GM12878 (cell line): Measurements from ENCODE around the gene MCF2L2. TPM values are rescaled to one million over a fixed set of nuclear protein-coding genes. Genes with fewer than 3 reads are reported as not detected.

ENCODE experiments used
- ATF7 ChIP-seq: fragments of 450-650 bp; IDR thresholded peaks from 2 replicates; pipeline ENCODE4 v1.6.1; 2016; ENCODE audit warnings: low read depth, mild to moderate bottlenecking
- CBX5 ChIP-seq: sonication (generic); IDR thresholded peaks from 2 replicates; pipeline ENCODE4 v1.6.1; 2016; ENCODE audit warnings: low read depth, moderate library complexity, mild to moderate bottlenecking, inconsistent platforms
- CHD1 ChIP-seq: IDR thresholded peaks from 2 replicates; pipeline ENCODE4 v1.6.1; 2012; ENCODE audit warnings: low read depth, low read length, improper control_type of control experiment
- CUX1 ChIP-seq: IDR thresholded peaks from 2 replicates; pipeline ENCODE4 v1.6.1; 2012; ENCODE audit warnings: improper control_type of control experiment, low read depth, low read length; ENCODE audit not compliant: insufficient replicate concordance
- EP300 ChIP-seq, 2 experiments: fragments of 150-350 bp in 1 of 2; IDR thresholded peaks; 2 replicates each; pipeline ENCODE4 v1.6.1; 2011 to 2012; ENCODE audit warnings: low read depth in 2 of 2, low read length in 2 of 2, borderline replicate concordance in 1 of 2, improper control_type of control experiment in 1 of 2, inconsistent platforms in 1 of 2; ENCODE audit not compliant: control insufficient read depth in 1 of 2
- ETV6 ChIP-seq, 2 experiments: fragments of 450-650 bp in 1 of 2; IDR thresholded peaks in 1 of 2; conservative IDR thresholded peaks in 1 of 2; 2 replicates each; pipeline ENCODE4 v1.6.1; 2014; ENCODE audit warnings: antibody characterized with exemption in 1 of 2, borderline replicate concordance in 1 of 2, low read depth in 1 of 2, mild to moderate bottlenecking in 1 of 2, moderate library complexity in 1 of 2
- FOXK2 ChIP-seq: fragments of 450-650 bp; IDR thresholded peaks from 2 replicates; pipeline ENCODE4 v1.6.1; 2017; ENCODE audit warnings: mild to moderate bottlenecking, moderate library complexity
- HCFC1 ChIP-seq: fragments of 150-350 bp; IDR thresholded peaks from 2 replicates; pipeline ENCODE4 v1.6.1; 2014; ENCODE audit warnings: low read length
- MEF2B ChIP-seq: fragments of 450-650 bp; IDR thresholded peaks from 2 replicates; pipeline ENCODE4 v1.6.1; 2018; ENCODE audit warnings: mild to moderate bottlenecking, moderate library complexity; ENCODE audit not compliant: partially characterized antibody, poor library complexity, severe bottlenecking
- MTA3 ChIP-seq: IDR thresholded peaks from 2 replicates; pipeline ENCODE4 v1.6.1; 2012; ENCODE audit warnings: low read length, inconsistent platforms, borderline replicate concordance
- NKRF ChIP-seq: fragments of 450-650 bp; conservative IDR thresholded peaks from 2 replicates; pipeline ENCODE4 v1.6.1; 2017; ENCODE audit warnings: mild to moderate bottlenecking, moderate library complexity
- NR2C1 ChIP-seq: fragments of 450-650 bp; IDR thresholded peaks from 2 replicates; pipeline ENCODE4 v1.6.1; 2017; ENCODE audit warnings: antibody characterized with exemption, mild to moderate bottlenecking, moderate library complexity
- NR2F1 ChIP-seq: fragments of 450-650 bp; conservative IDR thresholded peaks from 2 replicates; pipeline ENCODE4 v1.6.1; 2017; ENCODE audit warnings: mild to moderate bottlenecking
- RB1 ChIP-seq: fragments of 450-650 bp; formaldehyde crosslinking; IDR thresholded peaks from 2 replicates; pipeline ENCODE4 v1.6.1; 2017; ENCODE audit warnings: mild to moderate bottlenecking, borderline replicate concordance
- SPI1 ChIP-seq: IDR thresholded peaks from 2 replicates; pipeline ENCODE4 v1.6.1; 2011; ENCODE audit warnings: low read depth, mild to moderate bottlenecking, low read length, moderate library complexity, borderline replicate concordance; ENCODE audit not compliant: insufficient read depth
- TCF7 ChIP-seq: IDR thresholded peaks from 2 replicates; pipeline ENCODE4 v1.6.1; 2014; ENCODE audit warnings: antibody characterized with exemption, borderline replicate concordance
- ZNF274 ChIP-seq: IDR thresholded peaks from one replicate; pipeline ENCODE4 v1.8.0; 2011; ENCODE audit not compliant: insufficient read length, insufficient read depth
- polyA plus RNA-seq, 11 experiments: library from polyadenylated mRNA; depleted of rRNA in 4 of 11; unstranded in 6 of 11; stranded (reverse) in 5 of 11; fragments of >200 nt; fragmentation: Nextera tagmentation in 4 of 11; fragmentation: Illumina TruSeq in 1 of 11; extraction: Ambion mirVana in 4 of 11; extraction: Trizol in 1 of 11; gene quantifications; 1 replicate in 1 of 11; 2 replicates in 10 of 11; pipeline versions ENCODE4 v1.2.1 to v1.2.3, GENCODE V29; 2011 to 2016; ENCODE audit warnings: inconsistent platforms in 2 of 11, missing spikeins in 2 of 11, low read depth in 1 of 11
- total RNA-seq, 4 experiments: library from RNA; depleted of rRNA in 3 of 4; stranded (reverse); fragments of >200 nt in 3 of 4; fragmentation: Illumina TruSeq in 1 of 4; extraction: Trizol in 1 of 4; gene quantifications; 2 replicates each; pipeline versions ENCODE4 v1.2.1 to v1.2.3, GENCODE V29; 2013 to 2021
- TF ChIP-seq, protein P1 (sequence below): IDR thresholded peaks from 2 replicates; pipeline ENCODE4 v1.6.1; 2011; ENCODE audit warnings: mild to moderate bottlenecking, low read depth, low read length, moderate library complexity; ENCODE audit not compliant: insufficient replicate concordance
- TF ChIP-seq, protein P2 (sequence below): fragments of 150-350 bp; IDR thresholded peaks from 2 replicates; pipeline ENCODE4 v1.6.1; 2014; ENCODE audit warnings: mild to moderate bottlenecking, low read depth, low read length

Gene MCF2L2
- total and polyA plus RNA-seq, 10 of the 15 experiments (the other 5 are each of a cell fraction or from before 2014, with no cell fraction given) = 0.37 to 2.8 (median 1.4) TPM

DNA sequence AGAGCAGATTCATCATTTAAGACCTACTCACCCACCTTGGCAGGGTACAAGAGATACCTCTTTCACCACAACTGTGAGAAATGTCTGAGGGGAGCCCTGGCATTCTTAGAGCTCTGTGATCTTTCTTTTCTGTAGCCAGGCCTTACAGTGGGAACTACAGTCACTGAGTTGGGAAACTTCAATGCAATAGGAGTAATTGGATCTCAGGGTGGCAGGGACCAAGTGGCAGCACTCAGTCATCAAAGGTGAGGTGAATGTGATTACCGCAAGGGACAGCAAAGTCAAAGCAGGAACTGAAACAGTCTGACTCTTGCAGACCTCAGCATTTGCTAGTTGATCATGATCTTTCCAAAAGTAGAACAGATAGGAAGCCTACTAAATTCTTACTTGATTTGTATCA, 7.2 kb upstream of the MCF2L2 start (continued):
- TF ChIP-seq MEF2B (no peak), RB1 (no peak), NR2F1 (peak; percentile 47; the same call in 1 of the 2 replicates), CBX5 (no peak), HCFC1 (no peak), ETV6 (conservative IDR thresholded peaks at IDR 0.05 in 1 of 2, IDR thresholded peaks at IDR 0.05 in 1 of 2; ENCODE audit: borderline replicate concordance in 1 of 2, low read depth in 1 of 2) (0 out of 4 replicates have a peak, but pooled peaks of 1 of the 2 experiments have one; percentile 31), NR2C1 (no peak), EP300 (IDR thresholded peaks at IDR 0.05; ENCODE audit: borderline replicate concordance in 1 of 2, control insufficient read depth in 1 of 2, low read depth in 2 of 2, low read length in 2 of 2) (peak in 1 of 2 experiments; percentile 31; a peak in 1 of 4 replicates), SPI1 (peak; percentile 96), ATF7 (peak; percentile 51), NKRF (no peak), CHD1 (no peak), ZNF274 (no peak), CUX1 (no peak), TCF7 (peak; percentile 58; the same call in 1 of the 2 replicates), MTA3 (no peak), FOXK2 (no peak)
- TF ChIP-seq, protein P1, sequence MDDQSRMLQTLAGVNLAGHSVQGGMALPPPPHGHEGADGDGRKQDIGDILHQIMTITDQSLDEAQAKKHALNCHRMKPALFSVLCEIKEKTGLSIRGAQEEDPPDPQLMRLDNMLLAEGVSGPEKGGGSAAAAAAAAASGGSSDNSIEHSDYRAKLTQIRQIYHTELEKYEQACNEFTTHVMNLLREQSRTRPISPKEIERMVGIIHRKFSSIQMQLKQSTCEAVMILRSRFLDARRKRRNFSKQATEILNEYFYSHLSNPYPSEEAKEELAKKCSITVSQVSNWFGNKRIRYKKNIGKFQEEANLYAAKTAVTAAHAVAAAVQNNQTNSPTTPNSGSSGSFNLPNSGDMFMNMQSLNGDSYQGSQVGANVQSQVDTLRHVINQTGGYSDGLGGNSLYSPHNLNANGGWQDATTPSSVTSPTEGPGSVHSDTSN = no peak
- TF ChIP-seq, protein P2, sequence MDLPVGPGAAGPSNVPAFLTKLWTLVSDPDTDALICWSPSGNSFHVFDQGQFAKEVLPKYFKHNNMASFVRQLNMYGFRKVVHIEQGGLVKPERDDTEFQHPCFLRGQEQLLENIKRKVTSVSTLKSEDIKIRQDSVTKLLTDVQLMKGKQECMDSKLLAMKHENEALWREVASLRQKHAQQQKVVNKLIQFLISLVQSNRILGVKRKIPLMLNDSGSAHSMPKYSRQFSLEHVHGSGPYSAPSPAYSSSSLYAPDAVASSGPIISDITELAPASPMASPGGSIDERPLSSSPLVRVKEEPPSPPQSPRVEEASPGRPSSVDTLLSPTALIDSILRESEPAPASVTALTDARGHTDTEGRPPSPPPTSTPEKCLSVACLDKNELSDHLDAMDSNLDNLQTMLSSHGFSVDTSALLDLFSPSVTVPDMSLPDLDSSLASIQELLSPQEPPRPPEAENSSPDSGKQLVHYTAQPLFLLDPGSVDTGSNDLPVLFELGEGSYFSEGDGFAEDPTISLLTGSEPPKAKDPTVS = no peak
